ENCODE measurements around the gene VPS50.

DNA sequence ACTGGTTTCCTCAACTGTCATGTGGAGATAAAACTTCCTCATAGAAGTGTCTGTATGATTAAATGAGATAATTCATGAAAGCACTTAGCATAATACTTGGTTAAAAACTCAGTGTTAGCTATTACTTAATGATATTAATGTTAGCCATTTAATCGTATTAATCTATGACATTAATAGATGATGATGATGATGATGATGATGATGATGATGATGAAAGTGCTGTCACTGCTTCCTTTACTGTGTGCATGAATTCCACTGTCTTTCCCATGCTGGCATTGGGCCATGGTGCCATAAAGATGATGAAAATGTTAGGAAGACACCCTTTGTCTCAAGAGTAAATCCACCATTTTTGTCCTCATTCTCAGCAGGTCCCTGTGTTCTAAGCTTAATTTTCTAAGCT is 75.8 kb downstream of the VPS50 start:
- no peak for TF ChIP-seq CTCF (IDR thresholded peaks at IDR 0.05; ENCODE audit: extremely low read depth in 1 of 2, insufficient read depth in 1 of 2, low read depth in 1 of 2, low read length in 2 of 2)
- no peak for TF ChIP-seq POLR2A (IDR thresholded peaks at IDR 0.05; ENCODE audit: low read depth, low read length)
- no peak for TF ChIP-seq POLR2AphosphoS5 (IDR thresholded peaks at IDR 0.05; ENCODE audit: insufficient read depth, low read depth, low read length)
- no peak for TF ChIP-seq EZH2 (IDR thresholded peaks at IDR 0.05; ENCODE audit: borderline replicate concordance, low read depth, low read length, severe bottlenecking)
- no peak for TF ChIP-seq JUN (IDR thresholded peaks at IDR 0.05; ENCODE audit: borderline replicate concordance, insufficient read depth, insufficient read length, low read depth)
